HK-2 (cell line): ENCODE results near the gene TERT.
A peak's percentile ranks its signal among the peaks of the same experiment; 100 is the strongest.
"Not testable (repeated sequence)": the region's sequence is repeated elsewhere in the genome, so short reads cannot be mapped to it uniquely, and the experiment has no call there.

Experiments used
- DNase-seq: peaks from one replicate; pipeline ENCODE4 v3.0.0-alpha.2; 2018; ENCODE audit not compliant: unreplicated experiment

The TERT gene

GRCh38 chr5:1294835-1295649 lies at the start of gene TERT:
Gene TERT, minus strand, starts transcription at chr5:1295068. Its CDS starts 79 bp downstream, at chr5:1294989.
- no peak for DNase-seq

- peak; percentile 22 for DNase-seq
These were observed 49.3 kb upstream of the TERT start for GRCh38 chr5:1343931-1344901.

DNA sequence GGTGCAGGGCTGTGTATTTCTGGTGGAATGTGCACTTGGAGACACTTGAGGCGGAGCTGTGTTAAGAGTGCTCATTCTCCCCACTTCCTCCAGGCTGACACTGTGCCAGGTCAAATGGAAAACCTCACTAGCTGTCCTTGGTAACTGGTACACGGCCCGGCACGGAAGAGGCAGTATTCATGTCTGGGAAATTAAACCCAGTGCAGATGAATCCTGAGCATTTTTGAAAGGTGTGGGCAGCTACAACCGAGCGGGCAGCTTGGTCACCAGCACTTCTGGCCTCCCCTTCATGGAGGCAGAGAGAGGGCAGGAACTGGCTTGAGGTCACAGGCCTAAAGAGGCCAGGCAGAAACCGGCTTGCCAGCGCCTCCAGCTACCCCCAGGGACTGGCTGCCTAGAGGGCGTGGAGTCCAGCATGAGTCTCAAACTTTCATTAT lies 48.5 kb upstream of the TERT start:
- DNase-seq: peak; percentile 68

- peak; percentile 62 for DNase-seq
These were observed 47.8 kb upstream of the TERT start for GRCh38 chr5:1342711-1343110.

- DNase-seq: no peak
These were observed 47.4 kb upstream of the TERT start for GRCh38 chr5:1342268-1342667.

DNA sequence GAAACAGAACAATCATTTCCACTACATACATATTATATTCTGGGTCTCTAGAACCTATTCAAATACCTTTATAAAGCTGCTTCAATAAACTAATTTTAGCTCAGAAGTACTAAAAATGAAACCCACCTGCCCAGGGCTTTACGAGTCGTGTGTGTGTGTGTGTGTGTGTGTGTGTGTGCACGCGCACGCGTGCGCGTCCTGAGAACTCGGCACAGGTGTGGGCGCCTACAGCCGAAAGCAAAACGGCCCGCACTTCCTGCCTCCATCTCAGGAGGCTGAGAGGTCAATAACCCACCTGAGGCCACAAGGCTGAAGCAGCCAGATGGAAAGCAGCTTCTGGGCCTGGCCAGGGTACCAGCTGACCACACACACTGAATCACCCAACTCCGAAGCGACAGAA lies 47.0 kb upstream of the TERT start:
- no peak for DNase-seq

GRCh38 chr5:1339818-1340210 lies 44.9 kb upstream of the TERT start:
- DNase-seq: not testable (repeated sequence)

DNA sequence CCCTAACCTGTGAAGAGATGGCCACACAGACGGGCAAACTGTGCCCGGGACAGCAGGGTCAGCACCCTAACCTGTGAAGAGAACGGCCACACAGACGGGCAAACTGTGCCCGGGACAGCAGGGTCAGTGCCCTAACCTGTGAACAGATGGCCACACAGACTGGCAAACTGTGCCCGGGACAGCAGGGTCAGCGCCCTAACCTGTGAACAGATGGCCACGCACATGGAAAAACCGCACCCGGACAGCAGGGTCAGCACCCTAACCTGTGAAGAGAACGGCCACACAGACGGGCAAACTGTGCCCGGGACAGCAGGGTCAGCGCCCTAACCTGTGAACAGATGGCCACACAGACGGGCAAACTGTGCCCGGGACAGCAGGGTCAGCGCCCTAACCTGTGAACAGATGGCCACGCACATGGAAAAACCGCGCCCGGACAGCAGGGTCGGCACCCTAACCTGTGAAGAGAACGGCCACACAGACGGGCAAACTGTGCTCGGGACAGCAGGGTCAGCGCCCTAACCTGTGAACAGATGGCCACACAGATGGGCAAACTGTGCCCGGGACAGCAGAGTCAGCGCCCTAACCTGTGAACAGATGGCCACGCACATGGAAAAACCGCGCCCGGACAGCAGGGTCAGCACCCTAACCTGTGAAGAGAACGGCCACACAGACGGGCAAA lies 44.4 kb upstream of the TERT start:
- not testable (repeated sequence) for DNase-seq

GRCh38 chr5:1338506-1339070 lies 43.7 kb upstream of the TERT start:
- DNase-seq: no peak

DNA sequence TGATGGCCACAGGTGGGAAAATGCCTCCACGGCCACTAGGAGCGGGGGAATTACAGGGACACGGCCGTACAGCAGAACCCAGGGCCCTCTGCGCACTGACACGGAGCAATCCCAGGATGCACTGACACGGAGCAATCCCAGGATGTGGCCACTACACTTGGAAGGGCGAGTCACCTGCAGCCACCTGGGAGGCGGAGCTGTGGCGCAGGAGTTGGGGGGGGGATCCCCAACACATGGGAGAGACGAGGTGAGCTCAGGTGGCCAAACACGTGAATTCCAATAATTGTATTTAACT lies 43.3 kb upstream of the TERT start:
- DNase-seq: no peak

DNA sequence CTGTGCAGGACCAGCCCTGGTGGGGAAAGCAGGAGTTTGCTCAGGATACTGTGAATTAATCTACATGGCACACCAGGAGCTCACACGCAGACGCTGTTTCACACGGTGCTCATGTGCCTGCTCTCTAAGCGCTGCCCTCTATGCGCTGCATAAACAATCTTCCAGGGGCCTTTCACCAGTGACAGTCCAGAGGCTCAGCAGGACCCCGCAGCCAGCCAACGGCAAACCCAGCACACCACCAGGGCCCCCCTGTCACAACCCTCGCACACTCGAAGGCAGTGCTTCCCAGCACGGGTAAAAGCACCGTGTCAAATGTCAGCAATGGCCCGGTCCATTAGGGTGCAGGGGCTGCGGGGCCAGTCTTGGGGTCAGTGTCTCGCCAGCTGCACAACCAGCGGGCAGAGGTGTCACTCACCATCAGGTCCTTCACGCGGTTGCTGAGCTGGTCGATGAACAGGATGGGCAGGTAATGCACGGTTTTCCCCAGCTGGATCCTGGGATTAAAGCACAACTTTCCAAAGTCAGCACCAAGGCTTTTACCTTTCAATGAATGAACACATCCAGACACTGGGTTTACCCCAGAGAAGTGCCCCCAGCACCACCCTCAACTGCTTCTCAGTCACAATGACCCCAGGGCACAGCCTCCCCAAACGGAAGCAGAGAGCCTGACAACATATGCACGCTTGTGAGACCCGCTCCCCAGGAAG lies 42.8 kb upstream of the TERT start:
- DNase-seq: no peak

GRCh38 chr5:1336749-1337488 lies 42.1 kb upstream of the TERT start:
- no peak for DNase-seq

GRCh38 chr5:1336106-1336561 lies 41.3 kb upstream of the TERT start:
- DNase-seq: no peak

DNA sequence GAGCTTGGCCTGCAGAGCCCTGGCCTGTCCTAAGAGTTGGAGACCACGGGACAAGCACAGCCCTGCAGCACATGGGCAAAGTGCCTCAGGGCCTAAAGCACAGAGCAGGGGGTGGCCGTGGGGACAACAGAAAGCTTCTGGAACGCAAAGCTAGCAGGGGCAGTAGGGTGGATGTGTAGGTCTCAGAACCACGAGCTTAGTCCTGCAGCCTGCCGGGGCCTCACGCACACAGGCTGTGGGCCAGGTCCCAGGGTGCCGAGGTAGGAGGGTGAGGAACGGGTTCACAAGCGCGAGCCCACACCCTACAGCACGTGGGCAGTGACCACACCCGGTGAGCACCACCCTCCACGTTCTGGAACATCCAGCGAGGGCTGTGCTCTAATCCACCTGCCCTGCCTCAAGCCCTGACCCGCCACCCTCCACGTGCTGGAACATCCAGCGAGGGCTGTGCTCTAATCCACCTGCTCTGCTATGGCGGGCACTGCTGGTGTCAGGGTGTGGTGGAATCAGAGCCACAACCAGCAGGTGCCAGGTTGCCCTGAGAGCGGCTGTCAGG lies 40.8 kb upstream of the TERT start:
- DNase-seq: no peak

DNA sequence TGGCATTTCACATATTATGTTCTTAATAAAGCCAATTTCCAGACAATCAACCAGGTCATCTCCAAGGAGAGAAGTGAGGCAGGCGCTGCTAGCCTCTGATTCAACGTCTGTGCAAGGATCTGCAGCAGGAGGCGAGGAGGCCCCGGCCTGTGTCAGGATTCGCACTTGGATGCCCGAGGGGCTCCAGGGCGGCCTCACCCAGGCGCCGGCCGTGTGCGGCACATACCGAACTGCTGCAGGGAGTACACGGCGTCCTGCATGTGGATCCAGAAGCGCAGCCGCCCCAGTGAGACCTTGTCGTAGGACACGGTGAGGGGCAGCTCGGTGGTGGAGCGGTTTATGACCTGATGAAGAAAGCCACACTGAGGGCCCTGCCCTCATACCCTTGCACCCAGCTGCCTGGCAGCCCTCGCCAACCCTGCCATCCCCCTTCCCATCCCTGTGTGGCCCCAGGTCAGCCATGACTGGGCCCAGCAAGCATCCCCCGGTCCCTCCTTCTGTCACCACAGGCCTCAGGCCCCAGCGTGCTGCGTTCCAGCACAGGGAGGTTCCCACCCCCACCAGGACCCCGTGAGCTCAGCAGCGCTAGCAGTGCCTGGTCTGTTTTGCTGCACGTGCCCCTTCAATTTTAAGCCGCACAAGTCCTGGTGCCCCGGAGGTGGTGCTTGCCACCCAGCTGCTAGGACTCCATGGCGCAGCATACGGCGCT lies 40.1 kb upstream of the TERT start:
- no peak for DNase-seq

GRCh38 chr5:1333986-1334385 lies 39.1 kb upstream of the TERT start:
- DNase-seq: no peak

DNA sequence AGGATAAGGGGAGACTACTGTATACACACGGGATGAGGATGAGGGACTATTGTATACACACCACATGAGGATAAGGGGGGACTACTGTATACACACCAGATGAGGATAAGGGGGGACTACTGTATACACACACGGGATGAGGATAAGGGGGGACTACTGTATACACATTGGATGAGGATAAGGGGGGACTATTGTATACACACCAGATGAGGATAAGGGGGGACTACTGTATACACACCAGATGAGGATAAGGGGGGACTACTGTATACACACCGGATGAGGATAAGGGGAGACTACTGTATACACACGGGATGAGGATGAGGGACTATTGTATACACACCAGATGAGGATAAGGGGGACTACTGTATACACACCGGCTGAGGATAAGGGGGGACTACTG lies 38.4 kb upstream of the TERT start:
- not testable (repeated sequence) for DNase-seq

DNA sequence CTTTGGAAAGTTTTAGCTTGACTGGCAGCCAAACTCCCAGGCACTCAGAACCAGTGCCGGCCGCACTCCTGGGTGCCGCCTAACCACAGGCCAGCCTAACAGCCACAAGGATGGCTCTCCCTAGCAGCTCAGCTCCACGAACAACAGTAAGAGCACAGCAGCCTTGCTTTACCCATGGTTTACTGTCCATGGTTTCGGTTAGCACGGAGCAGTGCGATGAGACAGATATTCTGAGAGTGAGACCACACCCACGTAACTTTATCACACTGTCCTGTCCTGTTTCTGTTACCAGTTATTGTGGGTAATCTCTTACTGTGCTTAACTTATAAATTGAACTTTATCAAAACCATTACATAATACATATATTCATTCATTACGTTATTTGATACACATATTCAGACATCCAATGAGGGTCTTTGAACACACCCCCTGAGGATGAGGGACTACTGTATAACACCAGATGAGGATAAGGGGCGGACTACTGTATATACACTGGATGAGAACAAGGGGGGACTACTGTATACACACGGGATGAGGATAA lies 37.7 kb upstream of the TERT start:
- DNase-seq: no peak

DNA sequence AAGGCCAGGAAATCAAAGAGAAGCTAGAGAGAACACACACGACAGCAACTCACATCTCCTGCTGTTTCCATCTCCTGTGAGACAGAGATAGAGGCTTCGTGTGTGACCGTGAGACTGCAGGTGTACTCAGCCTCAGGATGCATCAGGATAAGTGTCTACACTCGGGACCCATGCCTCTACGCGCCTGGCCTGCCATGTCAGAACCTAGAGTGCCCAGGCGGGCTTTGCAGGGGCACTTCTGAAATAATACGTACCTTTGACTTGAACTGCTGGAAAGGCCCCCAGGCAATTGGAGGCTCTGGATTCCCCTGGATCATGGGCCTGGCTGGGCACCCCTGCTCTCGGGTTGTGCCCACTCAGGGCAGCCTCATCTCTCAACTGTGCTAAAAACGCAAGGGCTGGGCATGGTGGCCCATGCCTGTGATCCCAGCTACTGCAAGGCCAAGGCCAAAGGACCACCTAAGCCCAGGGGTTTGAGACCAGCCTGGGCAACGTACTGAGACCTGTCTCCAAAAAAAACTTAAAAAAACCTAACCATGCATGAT lies 37.1 kb upstream of the TERT start:
- no peak for DNase-seq
